ENCODE measurements around the gene TMEM163. TPM values are rescaled to one million over a fixed set of nuclear protein-coding genes. Genes with fewer than 3 reads are reported as not detected.

TMEM163 gene
- total RNA-seq, 1 experiment from 2014 or later: 0.94 TPM

GRCh38 chr2:134721596-134721995 lies 2.8 kb upstream of the TMEM163 start:
- no peak overlapping the region for H3K27ac Mint-ChIP-seq
- CTCF ChIA-PET: interaction anchor here (0.8 to 1.2 kb wide), 2 partner anchors 10 to 42 kb away, joined by 3 read pairs; no protein-coding TSS in a partner anchor
- no peaks in the 10 kb centered on the region for H3K9me3 Mint-ChIP-seq
- no peaks in the 10 kb centered on the region for H3K36me3 Mint-ChIP-seq
- POLR2A ChIA-PET: no interaction called here
- H3K4me1 Mint-ChIP-seq: peaks cover 18% of the 10 kb centered on the region
- no peak for TF ChIP-seq MXD4 (CRISPR knock-in tag; IDR thresholded peaks at IDR 0.05; ENCODE audit: borderline replicate concordance)
- TF ChIP-seq ZNF232 (CRISPR knock-in tag; IDR thresholded peaks at IDR 0.05): no peak
- TF ChIP-seq ZNF416 (CRISPR knock-in tag; IDR thresholded peaks at IDR 0.05): no peak
- no peak for TF ChIP-seq MAX (CRISPR knock-in tag; IDR thresholded peaks at IDR 0.05)
- TF ChIP-seq ERG (CRISPR knock-in tag; IDR thresholded peaks at IDR 0.05): no peak
- TF ChIP-seq MYBL2 (CRISPR knock-in tag; IDR thresholded peaks at IDR 0.05): no peak
- TF ChIP-seq ATF1 (CRISPR knock-in tag; IDR thresholded peaks at IDR 0.05): no peak
- no peak for TF ChIP-seq SP1 (CRISPR knock-in tag; conservative IDR thresholded peaks at IDR 0.05)
- no peak for TF ChIP-seq NFYB (CRISPR knock-in tag; conservative IDR thresholded peaks at IDR 0.05; ENCODE audit: low read depth)
- TF ChIP-seq ATF6 (CRISPR knock-in tag; IDR thresholded peaks at IDR 0.05): no peak
- ATAC-seq: no peak
- DNase-seq (ENCODE audit: low spot score): no peak
- H3K4me3 Mint-ChIP-seq: no peak overlapping the region
- peaks cover 56% of the 10 kb centered on the region for H3K27me3 Mint-ChIP-seq (ENCODE audit: low read depth)

GRCh38 chr2:134718023-134718816 lies 580 bp downstream of the TMEM163 start:
- POLR2A ChIA-PET: no interaction called here
- peaks cover 78% of the 10 kb centered on the region for H3K27me3 Mint-ChIP-seq (ENCODE audit: low read depth)
- CTCF ChIA-PET: interaction anchor here (1.0 to 3.1 kb wide), 2 partner anchors 72 to 257 kb away, joined by 3 to 11 read pairs; no protein-coding TSS in a partner anchor
- H3K9me3 Mint-ChIP-seq: no peaks in the 10 kb centered on the region
- DNase-seq (ENCODE audit: low spot score) (peak; percentile 50), ATAC-seq (peak; percentile 29)
- H3K27ac Mint-ChIP-seq: no peak overlapping the region
- H3K36me3 Mint-ChIP-seq: no peaks in the 10 kb centered on the region
- H3K4me1 Mint-ChIP-seq: peaks cover 25% of the 10 kb centered on the region
- no peak for TF ChIP-seq PRDM15 (CRISPR knock-in tag; IDR thresholded peaks at IDR 0.05)
- 0 out of 2 replicates have a peak, but pooled peaks have one; percentile 34 for TF ChIP-seq KAT7 (CRISPR knock-in tag; IDR thresholded peaks at IDR 0.05; ENCODE audit: borderline replicate concordance)
- TF ChIP-seq HMGXB4 (CRISPR knock-in tag; IDR thresholded peaks at IDR 0.05): peak; percentile 73; the same call in 1 of the 2 replicates
- H3K4me3 Mint-ChIP-seq: peak overlapping the region; percentile 76

All from WTC11 (cell line).